Measurements from ENCODE around the gene SETX. TPM values are rescaled to one million over a fixed set of nuclear protein-coding genes. Genes with fewer than 3 reads are reported as not detected.

Gene SETX
- total RNA-seq, 2 experiments from 2014 or later = 67.9 to 79.2 TPM

GRCh38 chr9:132245465-132245864 lies 109.3 kb downstream of the SETX start:
- Histone ChIP-seq H3K4me1 (ENCODE audit: insufficient read depth, low read length, poor library complexity, severe bottlenecking) (peaks cover 17% of the 10 kb centered on the region), H3K4me3 (ENCODE audit: low read depth, low read length, poor library complexity, severe bottlenecking) (no peak overlapping the region), H3K9me3 (ENCODE audit: low read length) (no peaks in the 10 kb centered on the region), H3K27ac (ENCODE audit: low read depth, low read length, poor library complexity, severe bottlenecking) (no peak overlapping the region), H3K79me2 (ENCODE audit: insufficient read depth, low read depth, low read length) (no peaks in the 10 kb centered on the region), H3K9me2 (ENCODE audit: insufficient read depth, low read length) (no peaks in the 10 kb centered on the region), H3K4me2 (ENCODE audit: low read length) (no peak overlapping the region), H2AFZ (ENCODE audit: low read length) (no peak overlapping the region), H4K20me1 (ENCODE audit: insufficient read depth, low read length) (no peaks in the 10 kb centered on the region), H3K36me3 (ENCODE audit: insufficient read depth, low read length) (no peaks in the 10 kb centered on the region)
- intact Hi-C loops (cut with micrococcal nuclease; ENCODE audit: unreplicated experiment) = no loop called here
- ChIA-PET POLR2A (no interaction called here), CTCF (ENCODE audit: unreplicated experiment) (no interaction called here)
- TF ChIP-seq EZH2phosphoT487 (IDR thresholded peaks at IDR 0.05; ENCODE audit: borderline replicate concordance, low read depth, low read length) (no peak), CTCF (conservative IDR thresholded peaks at IDR 0.05; ENCODE audit: low read length) (no peak)
- no TSS peak for BruUV-seq (replicated peaks)
- no peak for DNase-seq (ENCODE audit: low spot score)

DNA sequence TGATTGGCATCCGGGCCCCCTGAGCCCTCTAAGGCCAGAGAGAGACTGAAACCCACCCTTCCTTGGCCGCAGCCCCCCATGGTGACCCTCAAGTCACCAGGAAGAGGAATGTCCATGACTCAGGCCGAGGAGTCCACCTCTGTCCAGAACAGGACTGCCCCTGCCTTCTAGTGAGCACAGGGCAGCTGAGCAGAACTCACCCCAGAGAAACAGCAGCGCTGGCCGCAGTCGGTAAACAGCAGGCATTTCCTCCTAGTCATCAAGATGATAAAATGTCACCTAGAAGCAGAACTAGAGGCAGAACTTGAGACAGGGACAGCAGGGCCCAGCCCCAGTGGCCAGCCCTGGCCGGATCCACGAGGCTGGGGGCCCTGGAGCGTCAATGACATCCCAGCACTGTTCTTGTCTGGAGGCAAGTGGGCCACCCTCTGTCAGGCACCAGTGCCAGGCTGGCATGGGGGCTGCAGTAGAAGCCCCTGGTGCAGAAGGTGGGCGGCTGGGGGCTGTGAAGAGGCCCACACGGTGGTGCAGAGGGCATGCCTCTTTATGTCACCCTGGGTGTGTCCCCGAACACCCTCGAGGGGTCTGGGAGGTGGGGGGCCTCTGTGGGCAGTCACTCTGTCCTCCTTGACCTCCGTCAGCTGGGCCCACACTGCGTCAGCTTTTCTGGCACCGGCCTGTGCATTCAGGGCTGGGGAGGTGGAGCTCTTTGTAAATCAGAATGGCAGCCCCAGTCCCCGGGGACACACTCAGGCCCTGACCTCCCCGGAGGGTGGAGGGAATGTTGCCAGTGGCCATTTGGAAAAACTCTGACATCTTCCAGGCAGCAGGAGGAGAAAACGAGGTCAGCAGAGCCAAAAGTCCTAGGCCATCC lies 110.0 kb downstream of the SETX start:
- CTCF ChIA-PET (ENCODE audit: unreplicated experiment) = no interaction called here
- H3K4me2 ChIP-seq (ENCODE audit: low read length) = no peak overlapping the region
- H3K9me2 ChIP-seq (ENCODE audit: insufficient read depth, low read length) = no peaks in the 10 kb centered on the region
- no peaks in the 10 kb centered on the region for H4K20me1 ChIP-seq (ENCODE audit: insufficient read depth, low read length)
- no peak for DNase-seq (ENCODE audit: low spot score)
- H3K4me3 ChIP-seq (ENCODE audit: low read depth, low read length, poor library complexity, severe bottlenecking) = no peak overlapping the region
- H3K36me3 ChIP-seq (ENCODE audit: insufficient read depth, low read length) = no peaks in the 10 kb centered on the region
- H3K4me1 ChIP-seq (ENCODE audit: insufficient read depth, low read length, poor library complexity, severe bottlenecking) = peaks cover 17% of the 10 kb centered on the region
- H3K9me3 ChIP-seq (ENCODE audit: low read length) = no peaks in the 10 kb centered on the region
- BruUV-seq (replicated peaks) = no TSS peak
- TF ChIP-seq EZH2phosphoT487 (IDR thresholded peaks at IDR 0.05; ENCODE audit: borderline replicate concordance, low read depth, low read length) (no peak), CTCF (conservative IDR thresholded peaks at IDR 0.05; ENCODE audit: low read length) (no peak)
- no peak overlapping the region for H2AFZ ChIP-seq (ENCODE audit: low read length)
- intact Hi-C loops (cut with micrococcal nuclease; ENCODE audit: unreplicated experiment) = no loop called here
- H3K79me2 ChIP-seq (ENCODE audit: insufficient read depth, low read depth, low read length) = no peaks in the 10 kb centered on the region
- H3K27ac ChIP-seq (ENCODE audit: low read depth, low read length, poor library complexity, severe bottlenecking) = no peak overlapping the region
- POLR2A ChIA-PET = no interaction called here

Data from OCI-LY7 (cell line).